K562 (cell line): Measurements from ENCODE around the gene KRT83.

Experiments
- DNMT1 ChIP-seq: fragments of 450-650 bp; IDR thresholded peaks from 2 replicates; pipeline ENCODE4 v1.6.1; 2016; ENCODE audit warnings: antibody characterized with exemption, mild to moderate bottlenecking
- NRF1 ChIP-seq, 2 experiments: fragments of 450-650 bp; IDR thresholded peaks in 1 of 2; conservative IDR thresholded peaks in 1 of 2; 2 replicates each; pipeline ENCODE4 v1.6.1; 2014; ENCODE audit warnings: mild to moderate bottlenecking in 2 of 2
- PATZ1 ChIP-seq: fragments of 250-450 bp; sonication (Bioruptor Pico); IDR thresholded peaks from 2 replicates; pipeline ENCODE4 v1.5.0; 2020; ENCODE audit warnings: mild to moderate bottlenecking, borderline replicate concordance
- RCOR1 ChIP-seq, 2 experiments: IDR thresholded peaks; 2 replicates each; pipeline ENCODE4 v1.6.1; 2012; ENCODE audit warnings: low read depth in 2 of 2, low read length in 2 of 2, borderline replicate concordance in 1 of 2, improper control_type of control experiment in 1 of 2
- U2AF1 ChIP-seq: fragments of 200-400 bp; formaldehyde crosslinking; optimal IDR thresholded peaks from 2 replicates; pipeline ENCODE3; 2017; ENCODE audit warnings: mild to moderate bottlenecking, low read depth, low read length, moderate library complexity
- XRCC5 ChIP-seq: fragments of 200-400 bp; formaldehyde crosslinking; IDR thresholded peaks from 2 replicates; pipeline ENCODE4 v1.6.1; 2017; ENCODE audit warnings: low read depth, mild to moderate bottlenecking, low read length
- ZNF24 ChIP-seq: fragments of 450-650 bp; IDR thresholded peaks from 2 replicates; pipeline ENCODE4 v1.6.1; 2016
- TF ChIP-seq, protein P1 (sequence below), 2 experiments: fragments of 450-650 bp in 1 of 2; sonication (generic) in 1 of 2; formaldehyde crosslinking in 1 of 2; IDR thresholded peaks in 1 of 2; conservative IDR thresholded peaks in 1 of 2; 2 replicates each; pipeline versions ENCODE4 v1.6.1 to v1.8.1; 2016 to 2023; ENCODE audit warnings: mild to moderate bottlenecking in 2 of 2, moderate library complexity in 2 of 2, inconsistent platforms in 1 of 2, missing genetic modification reagents in 1 of 2
- TF ChIP-seq, protein P2 (sequence below), 3 experiments: IDR thresholded peaks in 2 of 3; conservative IDR thresholded peaks in 1 of 3; 2 replicates each; pipeline ENCODE4 v1.5.1; 2011 to 2012; ENCODE audit warnings: low read length in 3 of 3, mild to moderate bottlenecking in 3 of 3, control low read depth in 2 of 3, improper control_type of control experiment in 1 of 3, inconsistent platforms in 1 of 3, low read depth in 1 of 3, mixed read lengths in 1 of 3, moderate library complexity in 1 of 3; ENCODE audit not compliant: insufficient read depth in 2 of 3

- TF ChIP-seq ZNF24, result no peak
- no peak for TF ChIP-seq XRCC5
- TF ChIP-seq DNMT1, result no peak
- TF ChIP-seq, protein P1, sequence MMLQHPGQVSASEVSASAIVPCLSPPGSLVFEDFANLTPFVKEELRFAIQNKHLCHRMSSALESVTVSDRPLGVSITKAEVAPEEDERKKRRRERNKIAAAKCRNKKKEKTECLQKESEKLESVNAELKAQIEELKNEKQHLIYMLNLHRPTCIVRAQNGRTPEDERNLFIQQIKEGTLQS (IDR thresholded peaks at IDR 0.05), result no peak
- TF ChIP-seq, protein P1 (CRISPR knock-in tag; conservative IDR thresholded peaks at IDR 0.05), result no peak
- no peak for TF ChIP-seq NRF1 (conservative IDR thresholded peaks at IDR 0.05 in 1 of 2, IDR thresholded peaks at IDR 0.05 in 1 of 2)
- TF ChIP-seq RCOR1 (IDR thresholded peaks at IDR 0.05; ENCODE audit: borderline replicate concordance in 1 of 2, low read depth in 2 of 2, low read length in 2 of 2), result no peak
- no peak for TF ChIP-seq PATZ1 (CRISPR knock-in tag)
- no peak for TF ChIP-seq U2AF1
- TF ChIP-seq, protein P2, sequence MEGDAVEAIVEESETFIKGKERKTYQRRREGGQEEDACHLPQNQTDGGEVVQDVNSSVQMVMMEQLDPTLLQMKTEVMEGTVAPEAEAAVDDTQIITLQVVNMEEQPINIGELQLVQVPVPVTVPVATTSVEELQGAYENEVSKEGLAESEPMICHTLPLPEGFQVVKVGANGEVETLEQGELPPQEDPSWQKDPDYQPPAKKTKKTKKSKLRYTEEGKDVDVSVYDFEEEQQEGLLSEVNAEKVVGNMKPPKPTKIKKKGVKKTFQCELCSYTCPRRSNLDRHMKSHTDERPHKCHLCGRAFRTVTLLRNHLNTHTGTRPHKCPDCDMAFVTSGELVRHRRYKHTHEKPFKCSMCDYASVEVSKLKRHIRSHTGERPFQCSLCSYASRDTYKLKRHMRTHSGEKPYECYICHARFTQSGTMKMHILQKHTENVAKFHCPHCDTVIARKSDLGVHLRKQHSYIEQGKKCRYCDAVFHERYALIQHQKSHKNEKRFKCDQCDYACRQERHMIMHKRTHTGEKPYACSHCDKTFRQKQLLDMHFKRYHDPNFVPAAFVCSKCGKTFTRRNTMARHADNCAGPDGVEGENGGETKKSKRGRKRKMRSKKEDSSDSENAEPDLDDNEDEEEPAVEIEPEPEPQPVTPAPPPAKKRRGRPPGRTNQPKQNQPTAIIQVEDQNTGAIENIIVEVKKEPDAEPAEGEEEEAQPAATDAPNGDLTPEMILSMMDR (IDR thresholded peaks at IDR 0.05 in 2 of 3, conservative IDR thresholded peaks at IDR 0.05 in 1 of 3; ENCODE audit: insufficient read depth in 2 of 3, low read depth in 1 of 3, low read length in 3 of 3), result no peak
Observed at GRCh38 chr12:52346593-52346992, 25.4 kb upstream of the KRT83 start.
